ENCODE data around the gene MAGI3.

MAGI3 gene

DNA sequence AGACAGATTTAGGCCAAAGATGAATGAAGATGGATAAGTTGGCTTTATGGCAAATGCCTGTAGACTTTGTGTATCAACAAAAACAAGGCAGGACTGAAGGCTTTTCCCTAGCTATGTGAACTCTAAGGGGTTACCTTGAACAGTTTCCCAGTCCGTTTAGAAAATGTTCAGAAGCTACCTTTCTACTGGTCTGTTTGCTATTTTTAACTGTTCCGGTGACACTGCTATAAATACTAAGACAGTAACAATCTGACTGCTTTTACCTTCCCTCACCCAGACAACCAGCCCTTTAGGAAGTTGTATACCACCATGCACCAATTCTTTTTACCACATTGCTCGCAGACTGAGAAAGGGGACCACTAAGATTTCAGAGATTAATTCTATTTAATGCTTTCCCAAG, 266.8 kb downstream of the MAGI3 start:
- no peak for DNase-seq (ENCODE audit: low read depth in 3 of 3)

DNA sequence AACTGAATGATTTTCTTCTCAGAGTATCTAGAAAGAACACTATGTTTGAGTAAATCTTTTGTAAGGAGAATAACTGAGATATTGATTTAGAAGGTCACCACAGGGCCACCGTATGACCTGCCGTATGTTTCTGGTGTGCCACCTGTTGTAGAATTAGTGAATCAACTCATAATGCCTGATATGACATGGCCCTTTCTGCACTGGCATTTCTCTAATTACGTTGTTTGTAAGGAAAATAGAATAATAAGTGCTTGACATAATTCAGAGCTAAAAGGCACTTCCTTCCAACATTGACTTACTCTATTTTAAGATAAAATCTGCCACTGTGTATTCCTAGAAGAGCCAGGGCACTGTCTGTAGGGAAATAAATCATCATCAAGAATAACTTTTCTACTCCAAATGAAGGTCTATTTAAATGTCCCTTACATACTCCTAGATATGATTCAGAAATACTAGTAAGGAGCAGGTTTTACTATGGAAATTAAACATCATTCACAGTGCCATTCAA, 267.3 kb downstream of the MAGI3 start:
- no peak for DNase-seq (ENCODE audit: low read depth in 3 of 3)

DNA sequence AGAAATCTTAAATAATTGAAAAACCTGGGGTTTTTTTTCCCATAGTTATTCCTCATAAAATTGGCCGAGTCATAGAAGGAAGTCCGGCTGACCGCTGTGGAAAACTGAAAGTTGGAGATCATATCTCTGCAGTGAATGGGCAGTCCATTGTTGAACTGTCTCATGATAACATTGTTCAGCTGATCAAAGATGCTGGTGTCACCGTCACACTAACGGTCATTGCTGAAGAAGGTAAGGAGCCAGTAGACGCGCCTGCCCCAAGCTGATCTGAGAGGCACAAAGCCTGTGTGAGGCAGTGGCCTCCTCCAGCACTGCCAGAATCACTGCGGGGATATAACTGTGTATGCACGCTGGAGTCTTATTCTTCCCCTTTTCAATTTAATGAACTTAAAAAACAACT, 268.7 kb downstream of the MAGI3 start:
- DNase-seq (ENCODE audit: low read depth in 3 of 3): no peak

DNA sequence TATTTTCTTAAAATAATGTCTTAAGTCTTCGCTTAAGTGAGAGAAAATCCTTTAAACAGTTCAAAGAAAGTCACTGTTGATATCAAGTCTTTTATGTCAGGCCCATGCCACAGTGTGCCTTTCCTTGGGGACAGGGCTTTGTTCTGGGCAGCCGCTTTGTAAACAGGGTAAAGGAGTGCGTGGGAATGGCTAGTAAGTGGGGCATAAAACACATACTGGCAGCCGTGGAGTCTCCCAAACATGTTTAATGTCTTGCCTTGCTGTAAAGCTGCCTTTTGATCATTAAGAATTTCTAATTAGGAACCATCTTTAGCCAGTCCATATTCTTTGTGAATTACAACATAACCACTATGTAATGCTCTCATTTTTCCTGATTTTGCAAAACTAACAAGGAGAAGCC, 269.2 kb downstream of the MAGI3 start:
- no peak for DNase-seq (ENCODE audit: low read depth in 3 of 3)

DNA sequence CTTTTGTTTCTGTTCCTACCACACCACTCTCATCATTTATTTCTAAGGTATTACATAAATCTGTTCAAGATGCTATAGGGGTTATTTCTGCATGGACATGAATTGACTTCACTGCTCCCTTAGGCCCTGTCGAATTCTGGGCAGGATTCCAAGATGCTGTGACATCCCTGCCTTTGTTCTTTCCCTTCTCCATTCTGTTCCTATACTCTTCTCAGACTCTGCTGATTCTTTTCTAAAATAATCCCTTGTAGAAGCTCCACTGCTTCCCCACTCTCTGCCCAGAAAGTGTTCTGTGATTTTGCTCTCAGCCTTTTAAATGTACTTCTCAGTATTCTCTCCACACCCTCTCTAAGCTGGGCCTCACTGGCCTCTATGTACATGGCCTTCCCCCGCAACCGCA, 269.8 kb downstream of the MAGI3 start:
- no peak for DNase-seq (ENCODE audit: low read depth in 3 of 3)

DNA sequence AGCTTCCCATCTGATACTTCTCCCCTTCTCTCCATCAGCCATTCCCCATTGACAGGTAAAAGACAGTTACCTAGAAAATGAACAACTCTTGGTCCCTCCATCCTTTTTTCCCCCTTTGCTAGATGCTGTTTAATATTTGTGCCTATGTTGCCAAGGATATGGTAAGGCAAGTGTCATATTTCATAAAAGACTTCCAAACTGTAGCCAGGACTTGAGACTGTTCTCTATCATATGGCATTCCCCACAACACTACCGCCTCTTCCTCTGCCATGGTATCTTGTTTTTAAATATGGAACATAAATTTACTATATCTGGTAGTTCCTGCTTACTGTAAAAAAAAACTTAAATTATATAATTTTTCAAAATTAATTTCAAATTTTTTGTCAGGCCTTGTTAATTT, 271.8 kb downstream of the MAGI3 start:
- no peak for DNase-seq (ENCODE audit: low read depth in 3 of 3)

DNA sequence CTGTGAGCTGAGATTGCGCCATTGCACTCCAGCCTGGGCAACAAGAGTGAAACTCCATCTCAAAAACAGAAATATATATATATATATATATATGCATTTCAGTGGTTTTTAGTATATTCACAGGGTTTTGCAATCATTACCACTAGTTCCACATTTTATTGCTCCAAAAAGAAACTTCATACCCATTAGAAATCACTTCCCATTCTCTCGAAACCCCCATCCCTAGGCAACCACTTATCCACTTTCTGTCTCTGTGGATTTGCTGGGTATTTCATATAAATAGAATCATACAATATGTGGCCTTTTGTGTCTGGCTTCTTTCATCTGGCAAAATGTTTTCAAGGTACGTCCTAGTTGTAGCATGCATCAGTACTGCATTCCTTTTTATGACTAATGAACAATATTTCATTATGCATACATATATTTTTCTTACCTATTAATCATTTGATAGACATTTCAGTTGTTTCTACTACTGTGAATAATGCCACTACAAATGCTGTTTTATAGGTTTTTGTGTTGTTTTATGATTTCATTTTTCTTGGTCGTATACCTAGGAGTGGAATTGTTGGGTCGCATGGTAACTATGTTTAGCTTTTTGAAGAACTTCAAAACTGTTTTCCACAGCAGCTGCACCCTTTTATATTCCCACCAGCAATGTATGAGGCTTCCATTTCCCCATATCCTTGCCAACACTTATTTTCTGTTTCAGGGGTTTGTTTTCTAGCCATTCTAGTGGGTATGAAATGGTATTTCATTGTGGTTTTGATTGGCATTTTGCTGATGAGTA, 273.0 kb downstream of the MAGI3 start:
- no peak for DNase-seq (ENCODE audit: low read depth in 3 of 3)

DNA sequence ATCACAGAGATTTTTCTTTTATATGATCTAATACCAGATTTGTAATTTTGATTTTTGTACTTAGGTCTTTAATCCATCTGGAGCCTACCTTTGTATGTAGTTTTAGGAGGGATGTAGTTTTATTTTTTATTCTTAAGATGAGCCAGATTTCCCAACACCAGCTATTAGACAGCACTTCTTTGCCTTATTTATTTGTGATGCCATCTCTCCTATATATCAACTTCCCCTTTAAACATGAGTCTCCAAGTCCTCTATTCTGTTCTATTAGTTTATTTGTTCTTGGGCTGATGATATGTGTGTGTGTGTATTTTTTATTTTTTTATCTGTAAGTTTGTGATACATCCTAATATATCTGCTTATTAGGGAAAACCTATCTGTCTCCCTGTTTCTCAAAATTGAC, 274.8 kb downstream of the MAGI3 start:
- DNase-seq (ENCODE audit: low read depth in 3 of 3): no peak

DNA sequence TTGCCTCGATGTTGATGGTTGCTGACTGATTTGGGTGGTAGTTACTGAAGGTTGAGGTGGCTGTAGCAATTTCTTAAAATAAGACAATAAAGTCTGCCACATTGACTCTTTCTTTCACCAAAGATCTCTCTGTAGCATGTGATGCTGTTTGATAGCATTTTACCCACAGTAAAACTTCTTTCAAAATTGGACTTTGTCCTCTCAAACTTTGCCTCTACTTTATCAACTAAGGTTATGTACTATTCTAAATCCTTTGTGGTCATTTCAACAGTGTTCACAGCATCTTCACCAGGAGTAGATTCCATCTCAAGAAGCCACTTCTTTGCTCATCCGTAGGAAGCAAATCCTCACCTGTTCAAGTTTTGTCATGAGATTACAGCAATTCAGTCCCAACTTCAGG, 275.8 kb downstream of the MAGI3 start:
- DNase-seq (ENCODE audit: low read depth in 3 of 3): no peak

DNA sequence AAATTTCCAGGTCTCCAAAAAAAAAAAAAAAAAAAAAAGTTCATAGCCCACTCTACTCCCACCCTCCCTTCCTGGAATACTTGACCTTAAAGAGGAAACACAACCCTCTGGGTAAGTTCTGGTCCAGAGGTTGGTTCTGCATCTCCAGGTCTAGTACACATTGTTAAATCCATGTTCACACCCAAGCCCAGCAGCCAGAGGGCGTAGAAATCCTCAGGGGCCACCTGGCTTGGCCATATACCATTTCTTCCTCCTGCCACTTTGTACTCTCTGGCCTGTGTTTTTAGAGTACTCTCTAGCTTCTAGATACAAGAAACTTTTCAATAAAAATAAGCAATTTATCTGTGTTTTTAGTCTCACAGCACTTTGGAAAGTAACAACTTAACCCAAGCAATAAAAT, 279.7 kb downstream of the MAGI3 start:
- DNase-seq (ENCODE audit: low read depth in 3 of 3): no peak

DNA sequence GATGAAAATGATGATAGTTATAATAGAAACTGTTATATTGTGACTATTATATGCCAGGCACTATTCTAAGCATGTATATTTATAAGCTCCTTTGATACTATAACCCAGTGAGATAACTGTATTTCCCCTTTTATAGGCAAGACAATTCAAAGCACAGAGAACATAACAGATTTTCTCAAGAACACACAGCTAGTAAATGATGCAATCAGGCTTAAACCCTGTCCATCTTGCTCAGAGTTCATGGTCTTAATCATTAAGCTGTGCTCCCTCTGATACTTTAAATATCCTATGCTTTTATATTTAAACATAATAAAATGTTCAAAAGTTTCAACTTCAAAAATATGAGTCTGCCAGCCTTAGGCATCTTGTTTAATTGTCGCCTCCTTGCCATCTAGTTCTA, 280.3 kb downstream of the MAGI3 start:
- DNase-seq (ENCODE audit: low read depth in 3 of 3): no peak

DNA sequence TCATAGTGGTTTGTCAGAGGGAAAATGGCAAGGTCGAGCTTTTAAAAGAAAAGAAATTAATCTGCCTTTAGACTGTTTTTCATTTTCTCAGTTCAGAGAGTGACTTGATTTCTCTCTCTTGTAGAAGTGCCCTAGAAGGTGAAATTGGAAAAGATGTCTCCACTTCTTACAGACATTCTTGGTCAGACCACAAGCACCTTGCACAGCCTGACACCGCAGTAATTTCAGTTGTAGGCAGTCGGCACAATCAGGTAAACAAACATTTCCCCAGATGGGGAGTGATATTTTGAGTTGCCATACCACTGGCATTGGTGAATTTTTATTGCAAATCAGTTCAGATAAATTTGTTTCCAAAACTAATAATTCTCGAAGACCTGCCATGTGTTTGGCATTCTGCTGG, 282.2 kb downstream of the MAGI3 start:
- no peak for DNase-seq (ENCODE audit: low read depth in 3 of 3)

DNA sequence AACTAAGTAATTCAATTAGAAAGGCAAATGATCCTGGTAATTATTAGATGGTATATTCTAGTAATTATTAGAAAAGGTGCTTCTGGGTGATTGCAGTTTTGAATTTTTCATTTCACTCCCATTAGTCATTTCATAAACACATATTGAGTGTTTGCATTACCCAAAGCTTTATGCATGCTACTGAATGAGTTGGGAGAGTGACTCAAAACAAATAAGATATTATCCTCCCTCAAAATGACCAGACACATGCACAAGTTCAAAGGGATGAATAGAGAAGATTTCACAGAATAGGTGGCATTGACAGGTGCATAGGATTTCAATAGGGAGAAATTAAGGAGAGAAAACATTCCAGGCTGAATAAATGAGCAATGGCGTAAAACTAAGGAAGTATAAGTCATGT, 284.3 kb downstream of the MAGI3 start:
- no peak for DNase-seq (ENCODE audit: low read depth in 3 of 3)

DNA sequence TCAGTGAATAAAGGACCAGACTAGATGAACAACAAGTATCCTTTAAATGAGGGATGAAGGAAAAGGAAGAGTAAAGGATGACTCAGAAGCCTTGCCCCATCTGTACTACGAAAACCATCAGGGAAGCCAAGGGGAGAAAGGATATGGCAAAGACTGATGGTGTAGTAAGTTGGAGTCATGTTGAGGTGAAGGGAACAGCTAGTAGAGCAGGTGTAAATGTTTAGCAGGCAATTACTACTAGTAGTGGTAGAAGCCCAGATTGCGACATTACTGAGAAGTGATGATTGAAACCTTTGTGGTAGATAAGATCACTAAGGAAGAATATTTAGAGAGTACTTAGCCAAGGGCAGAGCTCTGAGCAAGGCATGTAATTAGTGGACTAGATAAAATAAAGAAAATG, 285.0 kb downstream of the MAGI3 start:
- no peak for DNase-seq (ENCODE audit: low read depth in 3 of 3)

DNA sequence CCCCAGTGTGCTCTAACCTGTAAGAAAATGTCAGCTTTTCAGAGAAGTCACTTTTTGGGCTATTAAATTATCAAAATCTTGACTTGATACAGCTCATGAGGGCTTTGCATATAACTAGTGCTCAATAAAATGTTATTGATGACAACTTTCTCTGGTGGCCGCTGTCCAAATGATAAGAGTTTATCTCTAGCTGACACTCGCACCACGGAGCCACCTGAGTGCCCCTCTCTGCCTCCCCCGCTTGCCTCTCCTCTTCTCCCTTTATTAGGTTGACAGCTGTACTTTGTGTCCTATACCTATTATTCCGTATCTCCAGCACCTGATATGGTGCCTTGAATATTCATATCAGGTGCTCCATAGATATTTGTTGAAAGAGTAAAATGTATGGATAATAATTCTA, 286.2 kb downstream of the MAGI3 start:
- DNase-seq (ENCODE audit: low read depth in 3 of 3): no peak

DNA sequence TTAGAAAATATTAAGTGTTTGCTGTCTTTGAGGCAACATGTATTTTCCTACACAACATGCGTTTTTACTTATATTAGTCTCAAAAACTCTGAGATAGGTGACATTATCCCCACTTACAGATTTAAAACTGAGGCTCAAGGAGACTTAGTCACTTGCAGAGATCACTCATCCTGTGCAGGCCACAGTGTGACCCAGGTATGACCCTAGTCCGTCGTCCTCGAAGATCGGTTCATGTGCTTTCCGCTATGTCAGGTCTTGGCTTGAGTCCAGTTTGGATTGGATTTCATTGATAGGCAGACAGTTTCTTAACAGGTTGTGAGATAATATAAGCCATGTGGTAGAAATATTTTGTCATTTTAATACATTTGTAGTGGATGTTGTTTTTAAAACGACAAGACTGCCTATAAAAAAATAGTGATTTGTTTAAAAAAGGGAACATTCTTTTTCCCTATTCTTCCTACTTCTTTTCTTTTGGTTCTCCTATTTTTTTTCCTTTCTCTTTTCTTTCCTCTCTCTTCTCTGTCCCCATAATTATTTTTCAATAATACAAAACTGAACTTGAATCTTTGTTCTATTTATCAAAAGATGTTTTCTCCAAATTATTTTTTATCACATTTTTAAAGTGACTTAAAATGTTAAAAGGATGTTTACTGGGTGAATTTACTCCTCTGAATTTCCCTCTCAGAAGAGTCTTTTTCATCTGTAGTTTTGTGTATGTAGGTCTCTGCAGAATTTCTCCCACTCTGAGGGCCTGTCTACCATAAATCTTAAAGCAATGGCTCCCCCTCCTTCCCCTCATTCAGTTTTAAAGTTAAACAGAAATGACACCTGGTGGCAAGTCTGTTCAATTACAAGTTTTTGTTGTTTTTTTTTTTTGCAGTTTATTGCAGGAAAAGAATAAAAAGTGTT, 287.2 kb downstream of the MAGI3 start:
- DNase-seq (ENCODE audit: low read depth in 3 of 3): no peak

DNA sequence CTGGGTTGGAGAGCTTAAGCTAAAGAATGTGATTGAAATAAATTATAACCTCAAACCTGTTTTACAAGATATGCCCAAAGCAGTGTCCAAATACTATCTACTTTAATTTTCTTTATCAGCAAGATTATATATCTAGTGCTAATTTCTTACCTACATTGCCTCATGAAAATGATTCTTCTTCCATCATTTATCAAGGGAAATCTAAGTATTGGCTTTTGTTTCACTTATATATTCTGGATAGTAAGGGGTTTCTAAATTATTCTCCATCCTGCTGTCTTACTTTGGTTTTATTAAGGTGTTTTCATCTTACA, 287.8 kb downstream of the MAGI3 start:
- no peak for DNase-seq (ENCODE audit: low read depth in 3 of 3)

DNA sequence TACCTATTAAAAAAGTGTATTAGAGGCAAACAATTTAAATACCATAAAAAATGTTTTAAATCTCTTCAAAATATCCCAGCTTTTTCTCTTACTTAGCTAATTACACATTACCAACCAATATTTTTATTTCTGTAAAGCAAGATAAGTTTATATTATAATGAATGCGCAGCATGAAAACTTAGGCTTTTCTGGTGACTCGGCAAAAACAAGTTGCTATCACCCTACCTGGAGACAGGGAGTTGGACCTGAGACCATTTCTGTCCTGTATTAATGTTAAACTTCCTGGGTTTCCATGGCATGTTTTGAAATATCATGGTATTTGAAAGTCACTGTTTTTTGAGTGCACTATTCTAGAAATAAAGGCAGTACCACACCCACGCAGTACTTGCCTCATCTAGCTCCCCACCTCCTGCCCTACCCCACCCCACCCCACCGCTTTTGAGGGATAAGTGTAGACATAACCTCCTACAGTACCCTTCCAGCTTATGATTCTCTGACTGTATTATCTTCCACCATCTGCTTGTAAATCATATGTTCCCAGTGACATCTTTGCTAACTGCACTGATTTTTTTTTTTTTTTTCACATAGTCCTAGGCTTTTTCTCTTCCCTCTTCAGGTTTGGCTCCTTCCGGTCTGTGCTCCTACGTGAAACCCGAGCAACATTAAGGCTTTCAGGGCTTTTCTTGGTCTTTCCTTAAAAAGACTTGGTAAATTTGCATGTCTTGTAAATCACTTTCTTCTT, 291.5 kb downstream of the MAGI3 start:
- DNase-seq (ENCODE audit: low read depth in 3 of 3): no peak

DNA sequence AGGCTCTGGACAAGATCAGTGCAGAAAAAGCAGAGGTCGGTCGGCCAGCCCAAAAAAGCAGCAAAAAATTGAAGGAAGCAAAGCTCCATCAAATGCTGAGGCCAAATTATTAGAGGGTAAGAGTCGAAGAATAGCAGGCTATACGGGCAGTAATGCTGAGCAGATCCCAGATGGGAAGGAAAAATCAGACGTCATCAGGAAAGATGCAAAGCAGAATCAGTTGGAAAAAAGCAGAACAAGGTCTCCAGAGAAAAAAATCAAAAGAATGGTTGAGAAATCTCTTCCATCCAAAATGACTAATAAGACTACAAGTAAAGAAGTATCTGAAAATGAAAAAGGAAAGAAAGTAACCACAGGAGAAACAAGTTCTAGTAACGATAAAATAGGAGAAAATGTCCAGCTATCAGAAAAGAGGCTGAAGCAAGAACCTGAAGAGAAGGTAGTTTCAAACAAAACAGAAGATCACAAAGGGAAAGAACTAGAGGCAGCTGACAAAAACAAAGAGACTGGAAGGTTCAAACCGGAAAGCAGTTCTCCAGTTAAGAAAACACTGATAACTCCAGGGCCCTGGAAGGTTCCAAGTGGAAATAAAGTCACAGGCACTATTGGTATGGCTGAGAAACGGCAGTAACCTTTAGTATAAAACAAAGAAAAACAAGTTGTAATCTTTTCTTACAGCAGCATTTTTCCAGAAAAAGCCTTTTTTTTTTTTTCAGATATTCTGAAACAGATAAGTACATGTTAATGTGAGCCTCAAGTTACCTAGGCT, 293.3 kb downstream of the MAGI3 start:
- DNase-seq (ENCODE audit: low read depth in 3 of 3): no peak

DNA sequence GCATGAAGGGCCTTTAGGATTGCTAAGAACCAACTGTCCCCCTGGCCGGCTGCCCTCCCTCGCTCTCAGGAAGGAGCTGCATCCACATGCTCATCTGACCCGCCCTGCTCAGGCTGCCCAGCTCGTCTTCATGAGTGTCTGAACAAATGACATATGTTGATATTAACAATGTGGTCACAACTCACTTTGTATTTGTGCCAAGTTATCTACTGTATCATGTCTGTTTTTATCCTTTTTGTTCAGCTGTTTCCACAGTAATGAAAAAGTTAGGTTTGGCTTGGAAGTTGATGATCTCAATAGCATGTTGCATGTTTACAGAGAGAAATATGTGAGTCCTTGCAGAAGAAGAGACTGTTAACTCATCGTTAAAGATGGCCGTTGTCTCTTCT, 293.8 kb downstream of the MAGI3 start:
- DNase-seq (ENCODE audit: low read depth in 3 of 3): no peak

DNA sequence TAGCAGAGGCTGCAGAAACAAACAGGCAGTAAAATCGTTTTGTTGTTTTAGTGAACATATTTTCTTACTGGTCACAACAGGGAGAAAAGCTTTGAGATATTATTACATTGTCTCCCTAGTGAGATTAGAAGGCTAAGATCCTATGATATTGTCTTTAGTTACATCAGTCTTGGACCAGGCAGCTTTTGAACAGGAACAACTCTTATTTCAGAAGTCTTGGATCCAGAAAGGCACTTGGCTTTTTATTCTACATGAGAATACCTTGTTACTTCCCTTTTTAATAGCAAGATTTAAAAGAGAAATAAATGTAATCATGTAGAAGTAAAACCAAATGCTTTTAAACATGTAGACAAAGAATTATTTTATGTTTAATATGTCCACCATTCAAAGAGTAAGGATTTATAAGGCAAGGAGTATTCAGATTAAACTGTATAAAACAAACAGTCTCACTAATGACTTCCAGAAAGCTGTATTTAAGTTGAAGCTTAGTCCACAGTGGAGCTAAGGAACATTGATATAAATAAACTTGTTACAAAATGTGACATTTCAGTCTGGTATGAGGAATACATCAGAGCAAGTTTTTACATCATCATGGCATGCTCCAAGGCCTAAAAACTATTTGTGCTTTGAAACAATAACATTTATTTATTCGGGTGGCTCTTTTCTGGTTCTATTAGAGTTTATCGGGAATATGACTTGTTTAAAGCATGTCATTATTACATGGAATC, 296.7 kb downstream of the MAGI3 start:
- no peak for DNase-seq (ENCODE audit: low read depth in 3 of 3)

Measured in stimulated activated CD4-positive, alpha-beta T cell treated with anti-CD3 and anti-CD28 coated beads, TNF-alpha, amount 100 ng/mL, for 24 hours (primary cell).